ENCODE data around the gene TMEM141. TPM values are rescaled to one million over a fixed set of nuclear protein-coding genes. Genes with fewer than 3 reads are reported as not detected.

Gene TMEM141
- total and polyA plus RNA-seq, 2 of the 8 experiments (the other 6 are each of a cell fraction or from before 2014, with no cell fraction given) = 51.1 to 137 TPM

DNA sequence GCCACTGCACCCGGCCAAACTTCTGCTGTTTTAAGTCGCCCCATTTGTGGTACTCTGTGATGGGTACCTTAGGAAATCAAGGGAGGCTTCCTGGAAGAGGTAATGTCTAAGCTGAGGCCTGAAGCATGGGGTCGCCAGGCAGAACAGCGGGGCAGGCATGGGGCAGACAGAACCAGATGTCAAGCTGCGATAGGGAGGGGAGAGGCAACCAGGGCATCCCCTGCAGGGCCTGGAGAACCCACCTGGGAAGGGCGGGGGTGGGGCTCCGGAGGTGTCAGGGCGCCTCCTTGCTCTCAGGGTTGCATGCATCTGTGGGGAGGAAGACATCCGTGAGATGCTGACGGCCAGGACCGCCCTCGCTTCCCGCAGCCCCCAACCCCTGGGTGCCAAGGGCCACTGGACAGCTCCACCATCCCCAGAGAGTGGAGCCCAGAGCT is 29.6 kb upstream of the TMEM141 start:
- no peaks in the 10 kb centered on the region for H3K36me3 ChIP-seq (ENCODE audit: control insufficient read depth in 2 of 4, insufficient read depth in 4 of 4, low read length in 3 of 4)
- H3K23me2 ChIP-seq (ENCODE audit: low read depth, low read length) = no peaks in the 10 kb centered on the region; the same call in 1 of the 2 replicates
- no peaks in the 10 kb centered on the region; a peak in 2 of 7 replicates for H3K27me3 ChIP-seq (replicated peaks in 1 of 4; ENCODE audit: control insufficient read depth in 3 of 4, extremely low read depth in 1 of 4, insufficient read depth in 3 of 4, low read length in 3 of 4)
- ChIA-PET CTCF (ENCODE audit: partially characterized antibody) (interaction anchor here (0.6 to 5.1 kb wide), 10 partner anchors 9 to 438 kb away, joined by 3 to 33 read pairs (median 4); no protein-coding TSS in a partner anchor), POLR2A (ENCODE audit: partially characterized antibody) (interaction anchor here (1.0 to 3.8 kb wide), 5 partner anchors 34 to 53 kb away, joined by 3 to 34 read pairs (median 3); partner anchors contain the start of gene RABL6)
- no peak overlapping the region for H3K4ac ChIP-seq (replicated peaks; ENCODE audit: insufficient read length, low read depth, low read length)
- no peak overlapping the region for H3K27ac ChIP-seq (ENCODE audit: low read depth, low read length)
- no peak overlapping the region for H3K4me3 ChIP-seq (ENCODE audit: extremely low read depth in 1 of 4, insufficient read depth in 2 of 4, low read depth in 3 of 4, low read length in 4 of 4)
- no peaks in the 10 kb centered on the region for H3K79me2 ChIP-seq (ENCODE audit: control insufficient read depth in 1 of 2, insufficient read depth in 2 of 2, low read length in 2 of 2)
- H3K56ac ChIP-seq (replicated peaks; ENCODE audit: insufficient read length, low read depth, low read length) = no peak overlapping the region
- no peaks in the 10 kb centered on the region for H3K9me3 ChIP-seq (ENCODE audit: insufficient read depth in 2 of 2, low read depth in 1 of 2, low read length in 1 of 2)
- no peak overlapping the region for H4K5ac ChIP-seq (ENCODE audit: insufficient read length, low read depth, low read length)
- no peak for FAIRE-seq
- no peak overlapping the region for H2BK20ac ChIP-seq (ENCODE audit: low read length)
- H2BK12ac ChIP-seq (ENCODE audit: low read depth, low read length) = no peak overlapping the region
- H3K9ac ChIP-seq (replicated peaks in 1 of 4; ENCODE audit: extremely low read depth in 1 of 4, low read depth in 3 of 4, low read length in 3 of 4) = no peak overlapping the region
- no peaks in the 10 kb centered on the region for H4K20me1 ChIP-seq (replicated peaks in 1 of 2; ENCODE audit: control insufficient read depth in 1 of 2, insufficient read depth in 2 of 2, low read length in 2 of 2)
- no peak overlapping the region for H2BK5ac ChIP-seq (ENCODE audit: low read depth, low read length)
- no peak overlapping the region for H2BK15ac ChIP-seq (ENCODE audit: low read length)
- WGBS, 2 experiments (ENCODE audit: extremely low coverage in 1 of 2, insufficient coverage in 1 of 2, insufficient read length in 1 of 2, insufficient replicate concordance in 2 of 2, low coverage in 1 of 2, low lambda C conversion rate in 2 of 2, missing lambda C conversion rate in 1 of 2) = 89% methylated on average over 10 of the region's 13 CpGs; no CpG with 5 or more reads in 1 of the 2 experiments
- H3K4me2 ChIP-seq (ENCODE audit: insufficient read depth in 1 of 2, low read depth in 2 of 2, low read length in 2 of 2) = no peak overlapping the region
- no peaks in the 10 kb centered on the region for H3K79me1 ChIP-seq (ENCODE audit: low read depth, low read length)
- H4K91ac ChIP-seq (replicated peaks; ENCODE audit: insufficient read length, low read length) = peak overlapping the region; percentile 54
- no peak overlapping the region; the same call in 1 of the 2 replicates for H2AK5ac ChIP-seq (ENCODE audit: low read depth, low read length)
- no peak overlapping the region for H3K23ac ChIP-seq (ENCODE audit: insufficient read length)
- peaks cover 0 to 13% (median 6%) of the 10 kb centered on the region in 4 experiments; a peak in 4 of 7 replicates for H3K4me1 ChIP-seq (replicated peaks in 1 of 4; ENCODE audit: control insufficient read depth in 3 of 4, insufficient read depth in 4 of 4, low read length in 3 of 4)
- no peak overlapping the region for H2BK120ac ChIP-seq (replicated peaks; ENCODE audit: low read depth, low read length)
- no peak overlapping the region for H4K8ac ChIP-seq (ENCODE audit: extremely low read depth, insufficient read depth, low read length)
- no peak for DNase-seq (ENCODE audit: low read depth in 1 of 2, low spot score in 2 of 2)
- H3K14ac ChIP-seq (ENCODE audit: insufficient read length) = no peak overlapping the region
- H2AFZ ChIP-seq (ENCODE audit: low read length) = no peak overlapping the region
- TF ChIP-seq POU5F1 (IDR thresholded peaks at IDR 0.05; ENCODE audit: low read depth, low read length) (no peak), RAD21 (IDR thresholded peaks at IDR 0.05 in 1 of 2, conservative IDR thresholded peaks at IDR 0.05 in 1 of 2; ENCODE audit: low read depth in 2 of 2, low read length in 2 of 2) (no peak), ZNF274 (IDR thresholded peaks at IDR 0.05; ENCODE audit: borderline replicate concordance, extremely low read depth, low read length) (no peak), RNF2 (IDR thresholded peaks at IDR 0.05; ENCODE audit: borderline replicate concordance, low read depth, low read length, missing control alignments, poor library complexity, severe bottlenecking) (no peak), SIRT6 (IDR thresholded peaks at IDR 0.05; ENCODE audit: low read length) (no peak), FOSL1 (IDR thresholded peaks at IDR 0.05; ENCODE audit: insufficient read depth, low read depth, low read length) (no peak), GTF2F1 (IDR thresholded peaks at IDR 0.05; ENCODE audit: borderline replicate concordance, low read depth, low read length) (no peak), KDM4A (IDR thresholded peaks at IDR 0.05; ENCODE audit: low read depth, low read length, severe bottlenecking) (no peak), JUN (IDR thresholded peaks at IDR 0.05; ENCODE audit: low read depth, low read length) (no peak), TBP (IDR thresholded peaks at IDR 0.05; ENCODE audit: low read depth, low read length) (no peak), RXRA (IDR thresholded peaks at IDR 0.05; ENCODE audit: insufficient read depth, low read depth, low read length) (no peak)
- no peak overlapping the region for H3K18ac ChIP-seq (ENCODE audit: extremely low read depth, low read length)

Data from H1 (cell line).